HG03066 (cell line): ENCODE measurements around the gene ZMIZ1.
"Not testable (repeated sequence)": the region's sequence is repeated elsewhere in the genome, so short reads cannot be mapped to it uniquely, and the experiment has no call there.

Source experiments
- ATAC-seq: cut with Tn5 transposase; IDR thresholded peaks from one replicate; pipeline ENCODE4 v1.9.1; 2021; ENCODE audit warnings: low read depth; ENCODE audit not compliant: unreplicated experiment

The ZMIZ1 gene

GRCh38 chr10:79030705-79031104 is 38.1 kb upstream of the ZMIZ1 start:
- ATAC-seq: no peak

GRCh38 chr10:79031723-79032122 is 37.0 kb upstream of the ZMIZ1 start:
- ATAC-seq: no peak

GRCh38 chr10:79034271-79034876 is 34.4 kb upstream of the ZMIZ1 start:
- ATAC-seq: no peak

- not testable (repeated sequence) for ATAC-seq
These were observed 32.4 kb upstream of the ZMIZ1 start for GRCh38 chr10:79036416-79036815.

GRCh38 chr10:79038104-79038840 is 30.5 kb upstream of the ZMIZ1 start:
- no peak for ATAC-seq

GRCh38 chr10:79038841-79039201 is 29.9 kb upstream of the ZMIZ1 start:
- ATAC-seq: no peak

- ATAC-seq: no peak
These were observed 25.9 kb upstream of the ZMIZ1 start for GRCh38 chr10:79042639-79043411.

- ATAC-seq: no peak
These were observed 24.6 kb upstream of the ZMIZ1 start for GRCh38 chr10:79044036-79044632.

GRCh38 chr10:79044846-79045245 is 23.9 kb upstream of the ZMIZ1 start:
- no peak for ATAC-seq

GRCh38 chr10:79045566-79046175 is 23.1 kb upstream of the ZMIZ1 start:
- no peak for ATAC-seq

- ATAC-seq: no peak
These were observed 22.4 kb upstream of the ZMIZ1 start for GRCh38 chr10:79046326-79046725.

GRCh38 chr10:79046741-79047583 is 21.8 kb upstream of the ZMIZ1 start:
- ATAC-seq: no peak

GRCh38 chr10:79047584-79047874 is 21.2 kb upstream of the ZMIZ1 start:
- ATAC-seq: no peak

GRCh38 chr10:79047875-79048638 is 20.7 kb upstream of the ZMIZ1 start:
- no peak for ATAC-seq

- ATAC-seq: no peak
These were observed 19.9 kb upstream of the ZMIZ1 start for GRCh38 chr10:79048639-79049550.

GRCh38 chr10:79049931-79050895 is 18.6 kb upstream of the ZMIZ1 start:
- no peak for ATAC-seq

- ATAC-seq: no peak
These were observed 17.7 kb upstream of the ZMIZ1 start for GRCh38 chr10:79050896-79051555.
